GM12878 (cell line): Measurements from ENCODE around the gene LMAN2L. TPM values are rescaled to one million over a fixed set of nuclear protein-coding genes. Genes with fewer than 3 reads are reported as not detected.

Experiments used
- ATAC-seq: fragments of 200-7000 bp; cut with Tn5 transposase; 3 replicates; pipeline ENCODE4 v1.9.1; 2020; ENCODE audit warnings: mild to moderate bottlenecking, moderate library complexity
- BruUV-seq: library from RNA; stranded (reverse); fragments of 400-500 nt; replicated peaks from 2 replicates; lab custom pipeline; 2021; lab: Mats Ljungman, UMichigan
- CTCF ChIA-PET: fragments of 300-600 bp; sonication (Branson Sonifier 250); formaldehyde crosslinking; extraction: SDS; loops from one replicate; lab custom pipeline; 2021; ENCODE audit warnings: inconsistent platforms; lab: Yijun Ruan, JAX
- POLR2A ChIA-PET: fragments of 350-600 bp; formaldehyde crosslinking; extraction: SDS; loops from one replicate; lab custom pipeline; 2021; ENCODE audit warnings: inconsistent platforms; lab: Charles Lee
- RAD21 ChIA-PET: fragments of 300-600 bp; sonication (Branson Sonifier 250); formaldehyde crosslinking; loops from one replicate; lab custom pipeline; 2023; ENCODE audit warnings: antibody characterized with exemption; ENCODE audit not compliant: unreplicated experiment; lab: Charles Lee
- SMC1A ChIA-PET: fragments of 300-600 bp; sonication (Branson Sonifier 250); formaldehyde crosslinking; loops from one replicate; lab custom pipeline; 2023; ENCODE audit not compliant: unreplicated experiment, uncharacterized antibody; lab: Charles Lee
- DNase-seq: peaks from one replicate; pipeline ENCODE4 v3.0.0-alpha.2; 2011; ENCODE audit warnings: low read depth, low spot score
- FAIRE-seq: peaks from 3 replicates; lab custom pipeline; 2011; peaks lifted over from hg19 to GRCh38; lab: Jason Lieb, UNC
- H2AFZ ChIP-seq: 2 replicates; pipeline ENCODE4 v1.6.0; 2011; ENCODE audit warnings: low read depth, low read length, control low read depth; ENCODE audit not compliant: control insufficient read depth
- H3K27ac ChIP-seq: 2 replicates; pipeline ENCODE4 v1.5.1; 2011; ENCODE audit warnings: control low read depth; ENCODE audit not compliant: control insufficient read depth, insufficient read depth
- H3K27me3 ChIP-seq, 2 experiments: replicated peaks in 1 of 2; 2 replicates each; pipeline versions ENCODE4 v1.6.0 to v1.6.1; 2011; ENCODE audit warnings: low read length in 1 of 2; ENCODE audit not compliant: control insufficient read depth in 2 of 2, insufficient read depth in 2 of 2
- H3K36me3 ChIP-seq, 2 experiments: 2 replicates each; pipeline ENCODE4 v1.5.1; 2011; ENCODE audit warnings: low read length in 1 of 2; ENCODE audit not compliant: control insufficient read depth in 2 of 2, insufficient read depth in 2 of 2
- H3K4me1 ChIP-seq: 2 replicates; pipeline ENCODE4 v1.6.1; 2011; ENCODE audit warnings: mild to moderate bottlenecking, low read length, moderate library complexity, mixed read lengths; ENCODE audit not compliant: control insufficient read depth, insufficient read depth
- H3K4me2 ChIP-seq: 2 replicates; pipeline ENCODE4 v1.6.0; 2011; ENCODE audit warnings: control low read depth; ENCODE audit not compliant: control insufficient read depth, insufficient read depth
- H3K4me3 ChIP-seq: fragments of 200-600 bp; sonication (generic); 2 replicates; pipeline ENCODE4 v1.5.1; 2016
- H3K79me2 ChIP-seq: 2 replicates; pipeline ENCODE4 v1.6.0; 2011; ENCODE audit warnings: low read length; ENCODE audit not compliant: control insufficient read depth, insufficient read depth
- H3K9ac ChIP-seq: 2 replicates; pipeline ENCODE4 v1.8.0; 2011; ENCODE audit warnings: low read length, control low read depth, mixed read lengths; ENCODE audit not compliant: control insufficient read depth, insufficient read depth
- H3K9me3 ChIP-seq: replicated peaks from 3 replicates; pipeline ENCODE4 v1.5.1; 2011; ENCODE audit warnings: mild to moderate bottlenecking, low read length; ENCODE audit not compliant: control insufficient read depth, insufficient read depth
- H4K20me1 ChIP-seq: 2 replicates; pipeline ENCODE4 v1.6.0; 2011; ENCODE audit not compliant: control insufficient read depth, insufficient read depth
- DPF2 ChIP-seq: fragments of 450-650 bp; IDR thresholded peaks from 2 replicates; pipeline ENCODE4 v1.6.1; 2017; ENCODE audit warnings: mild to moderate bottlenecking
- EGR1 ChIP-seq, 2 experiments: IDR thresholded peaks; 1 replicate in 1 of 2; 2 replicates in 1 of 2; pipeline ENCODE4 v1.6.1; 2011 to 2012; ENCODE audit warnings: low read depth in 2 of 2, low read length in 2 of 2, borderline replicate concordance in 1 of 2, mild to moderate bottlenecking in 1 of 2, moderate library complexity in 1 of 2
- NR2F1 ChIP-seq: fragments of 450-650 bp; conservative IDR thresholded peaks from 2 replicates; pipeline ENCODE4 v1.6.1; 2017; ENCODE audit warnings: mild to moderate bottlenecking
- PAX5 ChIP-seq: IDR thresholded peaks from 2 replicates; pipeline ENCODE4 v1.6.1; 2011; ENCODE audit warnings: low read depth, low read length, borderline replicate concordance
- POLR2AphosphoS5 ChIP-seq: IDR thresholded peaks from 2 replicates; pipeline ENCODE4 v1.6.1; 2011; ENCODE audit warnings: mild to moderate bottlenecking, low read length, inconsistent platforms
- RCOR1 ChIP-seq: conservative IDR thresholded peaks from 2 replicates; pipeline ENCODE4 v1.6.1; 2012; ENCODE audit warnings: low read depth, low read length, improper control_type of control experiment
- WGBS: methylation state at CpG from one replicate; pipeline ENCODE4 v1.1.6; 2016; ENCODE audit warnings: low lambda C conversion rate; ENCODE audit not compliant: insufficient replicate concordance, insufficient coverage; ENCODE audit errors: missing lambda C conversion rate; 5-methylcytosine and 5-hydroxymethylcytosine counted together
- in situ Hi-C: fragments of 300-500 bp; cut with MboI; formaldehyde crosslinking; loops from 9 replicates; pipeline ENCODE4 v1.14.3; 2018; ENCODE audit warnings: mixed read lengths
- intact Hi-C: fragments of 100-400 bp; cut with micrococcal nuclease; formaldehyde crosslinking; loops from one replicate; pipeline ENCODE4 v1.14.2; 2022; ENCODE audit not compliant: unreplicated experiment
- polyA plus RNA-seq, 11 experiments: library from polyadenylated mRNA; depleted of rRNA in 4 of 11; unstranded in 6 of 11; stranded (reverse) in 5 of 11; fragments of >200 nt; fragmentation: Nextera tagmentation in 4 of 11; fragmentation: Illumina TruSeq in 1 of 11; extraction: Ambion mirVana in 4 of 11; extraction: Trizol in 1 of 11; gene quantifications; 1 replicate in 1 of 11; 2 replicates in 10 of 11; pipeline versions ENCODE4 v1.2.1 to v1.2.3, GENCODE V29; 2011 to 2016; ENCODE audit warnings: inconsistent platforms in 2 of 11, missing spikeins in 2 of 11, low read depth in 1 of 11
- total RNA-seq, 4 experiments: library from RNA; depleted of rRNA in 3 of 4; stranded (reverse); fragments of >200 nt in 3 of 4; fragmentation: Illumina TruSeq in 1 of 4; extraction: Trizol in 1 of 4; gene quantifications; 2 replicates each; pipeline versions ENCODE4 v1.2.1 to v1.2.3, GENCODE V29; 2013 to 2021
- TF ChIP-seq, protein P1 (sequence below): IDR thresholded peaks from 2 replicates; pipeline ENCODE4 v1.6.1; 2012; ENCODE audit warnings: low read depth, low read length, improper control_type of control experiment
- TF ChIP-seq, protein P2 (sequence below): fragments of 450-650 bp; IDR thresholded peaks from 2 replicates; pipeline ENCODE4 v1.6.1; 2014; ENCODE audit warnings: mild to moderate bottlenecking

Gene LMAN2L
- total and polyA plus RNA-seq, 10 of the 15 experiments (the other 5 are each of a cell fraction or from before 2014, with no cell fraction given) = 5.7 to 16.3 (median 10.7) TPM

DNA sequence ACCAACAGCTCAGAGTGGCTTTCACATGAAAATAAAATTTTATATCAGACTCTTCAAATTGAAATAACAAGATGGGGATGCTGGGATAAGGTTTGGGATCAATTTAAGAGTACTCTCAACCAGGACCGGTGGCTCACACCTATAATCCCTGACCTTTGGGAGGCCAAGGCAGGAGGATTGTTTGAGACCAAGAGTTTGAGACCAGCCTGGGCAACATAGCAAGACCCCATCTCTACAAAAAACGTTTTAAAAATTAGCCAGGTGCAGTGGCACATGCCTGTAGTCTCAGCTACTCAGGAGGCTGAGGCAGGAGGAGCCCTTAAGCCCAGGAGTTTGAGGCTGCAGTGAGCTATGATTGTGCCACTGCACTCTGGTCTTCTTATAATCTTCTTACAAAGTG lies 2.6 kb downstream of the LMAN2L start:
- RAD21 ChIA-PET = no interaction called here
- no peaks in the 10 kb centered on the region for H4K20me1 ChIP-seq
- H2AFZ ChIP-seq = no peak overlapping the region
- no peaks in the 10 kb centered on the region for H3K4me1 ChIP-seq
- no peaks in the 10 kb centered on the region for H3K9me3 ChIP-seq
- no peak overlapping the region for H3K27ac ChIP-seq
- no peak for ATAC-seq
- TF ChIP-seq NR2F1 = no peak
- no peak for TF ChIP-seq DPF2
- no peak for TF ChIP-seq EGR1 (IDR thresholded peaks at IDR 0.05; ENCODE audit: borderline replicate concordance in 1 of 2, low read depth in 2 of 2, low read length in 2 of 2)
- TF ChIP-seq PAX5 = no peak
- TF ChIP-seq, protein P1, sequence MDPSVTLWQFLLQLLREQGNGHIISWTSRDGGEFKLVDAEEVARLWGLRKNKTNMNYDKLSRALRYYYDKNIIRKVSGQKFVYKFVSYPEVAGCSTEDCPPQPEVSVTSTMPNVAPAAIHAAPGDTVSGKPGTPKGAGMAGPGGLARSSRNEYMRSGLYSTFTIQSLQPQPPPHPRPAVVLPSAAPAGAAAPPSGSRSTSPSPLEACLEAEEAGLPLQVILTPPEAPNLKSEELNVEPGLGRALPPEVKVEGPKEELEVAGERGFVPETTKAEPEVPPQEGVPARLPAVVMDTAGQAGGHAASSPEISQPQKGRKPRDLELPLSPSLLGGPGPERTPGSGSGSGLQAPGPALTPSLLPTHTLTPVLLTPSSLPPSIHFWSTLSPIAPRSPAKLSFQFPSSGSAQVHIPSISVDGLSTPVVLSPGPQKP = no peak
- TF ChIP-seq, protein P2, sequence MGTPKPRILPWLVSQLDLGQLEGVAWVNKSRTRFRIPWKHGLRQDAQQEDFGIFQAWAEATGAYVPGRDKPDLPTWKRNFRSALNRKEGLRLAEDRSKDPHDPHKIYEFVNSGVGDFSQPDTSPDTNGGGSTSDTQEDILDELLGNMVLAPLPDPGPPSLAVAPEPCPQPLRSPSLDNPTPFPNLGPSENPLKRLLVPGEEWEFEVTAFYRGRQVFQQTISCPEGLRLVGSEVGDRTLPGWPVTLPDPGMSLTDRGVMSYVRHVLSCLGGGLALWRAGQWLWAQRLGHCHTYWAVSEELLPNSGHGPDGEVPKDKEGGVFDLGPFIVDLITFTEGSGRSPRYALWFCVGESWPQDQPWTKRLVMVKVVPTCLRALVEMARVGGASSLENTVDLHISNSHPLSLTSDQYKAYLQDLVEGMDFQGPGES = no peak
- no peak for TF ChIP-seq RCOR1
- no peak for TF ChIP-seq POLR2AphosphoS5
- POLR2A ChIA-PET = no interaction called here
- H3K27me3 ChIP-seq = no peaks in the 10 kb centered on the region
- DNase-seq = no peak
- peaks cover 1 to 11% of the 10 kb centered on the region in 2 experiments; a peak in 3 of 4 replicates for H3K36me3 ChIP-seq
- SMC1A ChIA-PET = interaction anchor here (3.4 kb wide), 1 partner anchor 27 kb away, joined by 12 read pairs; no protein-coding TSS in a partner anchor
- H3K4me3 ChIP-seq = no peak overlapping the region
- WGBS = 45% methylated on average over 2 of the region's 2 CpGs
- peaks cover 13% of the 10 kb centered on the region for H3K79me2 ChIP-seq
- in situ Hi-C loops = no loop called here
- no TSS peak for BruUV-seq
- H3K9ac ChIP-seq = no peak overlapping the region
- H3K4me2 ChIP-seq = no peak overlapping the region
- CTCF ChIA-PET = interaction anchor here (0.8 to 2.1 kb wide), 7 partner anchors 22 to 330 kb away, joined by 3 to 6 read pairs (median 4); partner anchors contain the start of gene ANKRD39
- no peak for FAIRE-seq
- intact Hi-C loops = no loop called here
